ENCODE data around the gene NOSIP. TPM values are rescaled to one million over a fixed set of nuclear protein-coding genes. Genes with fewer than 3 reads are reported as not detected.

NOSIP gene
- total RNA-seq, 1 experiment from 2014 or later, result 97.9 TPM

GRCh38 chr19:49626226-49626625, 45.9 kb upstream of the NOSIP start:
- ATAC-seq, result no peak
- H3K27ac Mint-ChIP-seq, result no peak overlapping the region
- H3K4me3 Mint-ChIP-seq, result no peak overlapping the region
- ChIA-PET CTCF (interaction anchor here (0.7 kb wide), 1 partner anchor 114 kb away, joined by 3 read pairs; no protein-coding TSS in a partner anchor), POLR2A (no interaction called here)
- no peaks in the 10 kb centered on the region for H3K27me3 Mint-ChIP-seq (ENCODE audit: low read depth)
- H3K36me3 Mint-ChIP-seq, result peaks cover 33% of the 10 kb centered on the region
- DNase-seq (ENCODE audit: low spot score), result no peak
- no peak for TF ChIP-seq ZNF138 (CRISPR knock-in tag; conservative IDR thresholded peaks at IDR 0.05)
- no peak for TF ChIP-seq ZNF423 (CRISPR knock-in tag; IDR thresholded peaks at IDR 0.05)
- TF ChIP-seq, protein P1, sequence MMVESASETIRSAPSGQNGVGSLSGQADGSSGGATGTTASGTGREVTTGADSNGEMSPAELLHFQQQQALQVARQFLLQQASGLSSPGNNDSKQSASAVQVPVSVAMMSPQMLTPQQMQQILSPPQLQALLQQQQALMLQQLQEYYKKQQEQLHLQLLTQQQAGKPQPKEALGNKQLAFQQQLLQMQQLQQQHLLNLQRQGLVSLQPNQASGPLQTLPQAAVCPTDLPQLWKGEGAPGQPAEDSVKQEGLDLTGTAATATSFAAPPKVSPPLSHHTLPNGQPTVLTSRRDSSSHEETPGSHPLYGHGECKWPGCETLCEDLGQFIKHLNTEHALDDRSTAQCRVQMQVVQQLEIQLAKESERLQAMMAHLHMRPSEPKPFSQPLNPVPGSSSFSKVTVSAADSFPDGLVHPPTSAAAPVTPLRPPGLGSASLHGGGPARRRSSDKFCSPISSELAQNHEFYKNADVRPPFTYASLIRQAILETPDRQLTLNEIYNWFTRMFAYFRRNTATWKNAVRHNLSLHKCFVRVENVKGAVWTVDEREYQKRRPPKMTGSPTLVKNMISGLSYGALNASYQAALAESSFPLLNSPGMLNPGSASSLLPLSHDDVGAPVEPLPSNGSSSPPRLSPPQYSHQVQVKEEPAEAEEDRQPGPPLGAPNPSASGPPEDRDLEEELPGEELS (CRISPR knock-in tag; IDR thresholded peaks at IDR 0.05), result no peak
- TF ChIP-seq, protein P2, sequence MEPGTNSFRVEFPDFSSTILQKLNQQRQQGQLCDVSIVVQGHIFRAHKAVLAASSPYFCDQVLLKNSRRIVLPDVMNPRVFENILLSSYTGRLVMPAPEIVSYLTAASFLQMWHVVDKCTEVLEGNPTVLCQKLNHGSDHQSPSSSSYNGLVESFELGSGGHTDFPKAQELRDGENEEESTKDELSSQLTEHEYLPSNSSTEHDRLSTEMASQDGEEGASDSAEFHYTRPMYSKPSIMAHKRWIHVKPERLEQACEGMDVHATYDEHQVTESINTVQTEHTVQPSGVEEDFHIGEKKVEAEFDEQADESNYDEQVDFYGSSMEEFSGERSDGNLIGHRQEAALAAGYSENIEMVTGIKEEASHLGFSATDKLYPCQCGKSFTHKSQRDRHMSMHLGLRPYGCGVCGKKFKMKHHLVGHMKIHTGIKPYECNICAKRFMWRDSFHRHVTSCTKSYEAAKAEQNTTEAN (CRISPR knock-in tag; IDR thresholded peaks at IDR 0.05), result no peak
- no peaks in the 10 kb centered on the region for H3K9me3 Mint-ChIP-seq
- peaks cover 7% of the 10 kb centered on the region for H3K4me1 Mint-ChIP-seq

DNA sequence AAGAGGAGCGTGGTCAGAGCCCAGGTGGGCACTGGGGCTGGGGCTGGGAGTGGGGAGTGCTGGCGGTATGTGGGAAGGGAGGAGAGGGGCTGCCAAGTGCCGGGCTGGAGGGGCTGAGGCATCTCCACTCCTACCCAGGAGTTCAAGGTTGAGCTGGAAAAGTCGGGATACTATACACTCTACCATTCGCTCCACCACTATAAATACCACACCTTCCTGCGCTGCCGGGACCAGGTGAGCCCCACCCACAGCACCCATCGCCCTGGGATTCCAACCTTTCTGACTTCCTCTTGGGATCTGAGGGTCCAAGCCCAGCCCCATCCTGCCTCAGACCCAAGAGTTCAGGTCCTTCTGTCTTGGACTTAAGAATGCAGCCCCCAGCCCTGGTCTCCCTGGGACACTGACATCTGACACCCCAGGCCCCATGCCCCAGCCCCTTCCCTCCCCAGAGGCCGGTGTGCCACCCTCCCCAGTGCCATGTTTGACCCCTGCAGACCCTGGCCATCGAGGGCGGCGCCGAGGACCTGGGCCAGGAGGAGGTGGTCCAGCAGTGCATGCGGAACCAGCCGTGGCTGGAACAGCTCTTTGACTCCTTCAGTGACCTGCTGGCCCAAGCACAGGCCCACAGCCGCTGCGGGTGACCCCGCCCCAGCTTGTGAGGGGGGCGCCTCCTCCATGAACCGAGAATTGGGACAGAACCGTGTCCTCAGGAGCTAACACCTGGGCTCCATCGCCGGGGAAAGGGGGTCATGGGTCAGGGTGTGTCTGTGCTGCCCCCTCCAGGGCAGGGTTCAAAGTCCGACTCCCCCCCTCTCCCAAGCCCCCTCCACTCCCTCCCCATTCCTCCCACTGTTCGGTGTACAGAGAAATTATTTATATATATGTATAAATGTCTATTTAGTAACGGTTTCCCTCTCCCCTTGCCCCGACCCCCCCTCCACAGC, 44.9 kb upstream of the NOSIP start:
- ChIA-PET POLR2A (interaction anchor here (0.5 to 1.1 kb wide), 2 partner anchors 15 to 65 kb away, joined by 3 to 5 read pairs; partner anchors contain the start of gene RRAS), CTCF (interaction anchor here (0.7 to 1.3 kb wide), 3 partner anchors 15 to 113 kb away, joined by 3 to 4 read pairs (median 3); partner anchors contain the start of gene RRAS)
- no peak overlapping the region for H3K4me3 Mint-ChIP-seq
- no peak overlapping the region for H3K27ac Mint-ChIP-seq
- no peaks in the 10 kb centered on the region for H3K4me1 Mint-ChIP-seq
- peaks cover 33% of the 10 kb centered on the region for H3K36me3 Mint-ChIP-seq
- no peak for DNase-seq (ENCODE audit: low spot score)
- peak; percentile 50; the same call in 1 of the 2 replicates for ATAC-seq
- TF ChIP-seq, protein P3, sequence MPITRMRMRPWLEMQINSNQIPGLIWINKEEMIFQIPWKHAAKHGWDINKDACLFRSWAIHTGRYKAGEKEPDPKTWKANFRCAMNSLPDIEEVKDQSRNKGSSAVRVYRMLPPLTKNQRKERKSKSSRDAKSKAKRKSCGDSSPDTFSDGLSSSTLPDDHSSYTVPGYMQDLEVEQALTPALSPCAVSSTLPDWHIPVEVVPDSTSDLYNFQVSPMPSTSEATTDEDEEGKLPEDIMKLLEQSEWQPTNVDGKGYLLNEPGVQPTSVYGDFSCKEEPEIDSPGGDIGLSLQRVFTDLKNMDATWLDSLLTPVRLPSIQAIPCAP (CRISPR knock-in tag; IDR thresholded peaks at IDR 0.05), result no peak
- TF ChIP-seq ATF6 (CRISPR knock-in tag; IDR thresholded peaks at IDR 0.05), result no peak
- no peak for TF ChIP-seq ESRRA (CRISPR knock-in tag; IDR thresholded peaks at IDR 0.05; ENCODE audit: borderline replicate concordance)
- TF ChIP-seq TEAD4 (CRISPR knock-in tag; IDR thresholded peaks at IDR 0.05), result no peak
- no peak for TF ChIP-seq CTCF (IDR thresholded peaks at IDR 0.05)
- TF ChIP-seq SP1 (CRISPR knock-in tag; conservative IDR thresholded peaks at IDR 0.05), result no peak
- TF ChIP-seq E2F1 (CRISPR knock-in tag; IDR thresholded peaks at IDR 0.05), result no peak
- no peak for TF ChIP-seq SMAD4 (CRISPR knock-in tag; IDR thresholded peaks at IDR 0.05)
- TF ChIP-seq E2F4 (CRISPR knock-in tag; IDR thresholded peaks at IDR 0.05; ENCODE audit: borderline replicate concordance, low read depth), result no peak
- TF ChIP-seq ETV6 (CRISPR knock-in tag; IDR thresholded peaks at IDR 0.05), result no peak
- TF ChIP-seq NFYB (CRISPR knock-in tag; conservative IDR thresholded peaks at IDR 0.05; ENCODE audit: low read depth), result no peak
- TF ChIP-seq SOX15 (CRISPR knock-in tag; IDR thresholded peaks at IDR 0.05), result no peak
- TF ChIP-seq, protein P4, sequence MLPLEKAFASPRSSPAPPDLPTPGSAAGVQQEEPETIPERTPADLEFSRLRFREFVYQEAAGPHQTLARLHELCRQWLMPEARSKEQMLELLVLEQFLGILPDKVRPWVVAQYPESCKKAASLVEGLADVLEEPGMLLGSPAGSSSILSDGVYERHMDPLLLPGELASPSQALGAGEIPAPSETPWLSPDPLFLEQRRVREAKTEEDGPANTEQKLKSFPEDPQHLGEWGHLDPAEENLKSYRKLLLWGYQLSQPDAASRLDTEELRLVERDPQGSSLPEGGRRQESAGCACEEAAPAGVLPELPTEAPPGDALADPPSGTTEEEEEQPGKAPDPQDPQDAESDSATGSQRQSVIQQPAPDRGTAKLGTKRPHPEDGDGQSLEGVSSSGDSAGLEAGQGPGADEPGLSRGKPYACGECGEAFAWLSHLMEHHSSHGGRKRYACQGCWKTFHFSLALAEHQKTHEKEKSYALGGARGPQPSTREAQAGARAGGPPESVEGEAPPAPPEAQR (CRISPR knock-in tag; IDR thresholded peaks at IDR 0.05), result no peak
- TF ChIP-seq JAZF1 (CRISPR knock-in tag; IDR thresholded peaks at IDR 0.05), result no peak
- TF ChIP-seq, protein P5, sequence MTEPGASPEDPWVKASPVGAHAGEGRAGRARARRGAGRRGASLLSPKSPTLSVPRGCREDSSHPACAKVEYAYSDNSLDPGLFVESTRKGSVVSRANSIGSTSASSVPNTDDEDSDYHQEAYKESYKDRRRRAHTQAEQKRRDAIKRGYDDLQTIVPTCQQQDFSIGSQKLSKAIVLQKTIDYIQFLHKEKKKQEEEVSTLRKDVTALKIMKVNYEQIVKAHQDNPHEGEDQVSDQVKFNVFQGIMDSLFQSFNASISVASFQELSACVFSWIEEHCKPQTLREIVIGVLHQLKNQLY (CRISPR knock-in tag; IDR thresholded peaks at IDR 0.05), result no peak
- no peak for TF ChIP-seq MXD4 (CRISPR knock-in tag; IDR thresholded peaks at IDR 0.05; ENCODE audit: borderline replicate concordance)
- TF ChIP-seq NFE2L1 (CRISPR knock-in tag; IDR thresholded peaks at IDR 0.05), result no peak
- no peaks in the 10 kb centered on the region for H3K27me3 Mint-ChIP-seq (ENCODE audit: low read depth)
- no peaks in the 10 kb centered on the region for H3K9me3 Mint-ChIP-seq
